ENCODE results near the gene NHP2.
"Not testable (repeated sequence)": the region's sequence is repeated elsewhere in the genome, so short reads cannot be mapped to it uniquely, and the experiment has no call there.

The NHP2 gene

DNA sequence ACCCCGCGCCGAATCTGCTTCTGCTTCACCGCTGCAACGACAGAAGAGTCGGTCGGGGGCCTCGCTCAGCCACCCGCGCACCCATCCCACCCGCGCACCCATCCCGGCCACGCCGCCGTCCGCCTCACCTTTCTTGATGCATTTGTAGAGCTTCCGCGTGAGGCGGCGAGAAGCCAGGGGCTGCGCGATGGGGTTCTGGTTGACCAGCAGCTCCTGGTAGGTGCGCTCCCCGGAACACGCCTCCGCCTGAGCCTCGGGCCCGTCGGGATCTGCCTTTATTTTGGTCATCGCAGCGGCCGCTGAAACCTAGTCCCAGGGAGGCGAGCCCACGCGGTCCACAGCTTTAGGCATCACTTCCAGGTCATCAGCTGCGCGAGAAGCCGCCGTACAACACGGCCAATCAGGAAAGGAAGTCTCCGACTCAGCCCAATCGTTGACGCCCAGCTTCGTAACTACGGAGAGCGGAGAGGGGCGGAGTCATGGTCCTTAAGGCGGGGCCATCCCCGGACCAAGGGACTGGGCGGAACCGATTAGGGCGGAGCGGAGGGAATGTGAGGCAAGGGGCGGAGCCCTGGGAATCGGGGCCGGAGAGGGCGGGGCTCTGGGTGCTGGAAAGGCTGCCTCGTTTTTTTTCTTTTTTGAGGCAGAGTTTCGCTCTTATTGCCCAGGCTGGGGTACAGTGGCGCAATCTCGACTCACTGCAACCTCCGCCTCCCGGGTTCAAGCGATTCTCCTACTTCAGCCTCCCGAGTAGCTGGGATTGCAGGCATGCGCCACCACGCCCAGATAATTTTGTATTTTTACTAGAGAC, at the start of gene NHP2:
NHP2 (minus strand) TSS at position 356 of the 811 bp plus-strand sequence; CDS start at position 288, 68 bp downstream.
- peak; percentile 95 for DNase-seq (ENCODE audit: low read depth)

DNA sequence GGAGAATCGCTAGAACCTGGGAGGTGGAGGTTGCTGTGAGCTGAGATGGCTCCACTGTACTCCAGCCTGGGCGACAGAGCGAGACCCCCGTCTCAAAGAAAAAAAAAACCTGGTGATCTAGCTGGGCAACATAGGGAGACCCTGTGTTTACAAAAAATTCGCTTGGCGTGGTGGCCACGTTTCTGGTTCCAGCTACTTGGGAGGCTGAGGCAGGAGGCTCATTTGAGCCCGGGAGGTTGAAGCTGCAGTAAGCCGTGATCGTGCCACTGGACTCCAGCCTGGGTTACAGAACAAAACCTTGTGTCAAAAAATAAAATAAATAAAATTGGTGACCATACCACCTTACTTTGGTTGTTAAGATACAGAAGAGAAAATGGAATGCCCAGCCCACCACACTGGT, 48.9 kb upstream of the NHP2 start:
- DNase-seq (ENCODE audit: low read depth): no peak

DNA sequence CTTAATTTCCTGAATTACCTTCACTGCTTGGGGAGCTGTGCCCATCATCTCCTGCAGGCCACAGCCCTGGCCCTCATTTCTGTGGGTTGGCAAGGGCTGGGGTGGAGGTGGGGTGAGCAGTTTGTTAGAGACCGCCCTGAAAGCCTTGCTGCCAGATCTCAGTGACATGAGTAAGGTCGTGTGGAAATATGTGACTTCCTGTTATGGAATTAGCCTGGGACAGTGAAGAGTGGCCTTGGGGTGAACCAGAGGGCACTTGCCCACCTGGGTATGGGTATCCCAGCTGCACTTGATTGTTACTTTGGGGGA, 48.2 kb upstream of the NHP2 start:
- DNase-seq (ENCODE audit: low read depth): no peak

GRCh38 chr5:178201221-178201926, 47.7 kb upstream of the NHP2 start:
- DNase-seq (ENCODE audit: low read depth): no peak

DNA sequence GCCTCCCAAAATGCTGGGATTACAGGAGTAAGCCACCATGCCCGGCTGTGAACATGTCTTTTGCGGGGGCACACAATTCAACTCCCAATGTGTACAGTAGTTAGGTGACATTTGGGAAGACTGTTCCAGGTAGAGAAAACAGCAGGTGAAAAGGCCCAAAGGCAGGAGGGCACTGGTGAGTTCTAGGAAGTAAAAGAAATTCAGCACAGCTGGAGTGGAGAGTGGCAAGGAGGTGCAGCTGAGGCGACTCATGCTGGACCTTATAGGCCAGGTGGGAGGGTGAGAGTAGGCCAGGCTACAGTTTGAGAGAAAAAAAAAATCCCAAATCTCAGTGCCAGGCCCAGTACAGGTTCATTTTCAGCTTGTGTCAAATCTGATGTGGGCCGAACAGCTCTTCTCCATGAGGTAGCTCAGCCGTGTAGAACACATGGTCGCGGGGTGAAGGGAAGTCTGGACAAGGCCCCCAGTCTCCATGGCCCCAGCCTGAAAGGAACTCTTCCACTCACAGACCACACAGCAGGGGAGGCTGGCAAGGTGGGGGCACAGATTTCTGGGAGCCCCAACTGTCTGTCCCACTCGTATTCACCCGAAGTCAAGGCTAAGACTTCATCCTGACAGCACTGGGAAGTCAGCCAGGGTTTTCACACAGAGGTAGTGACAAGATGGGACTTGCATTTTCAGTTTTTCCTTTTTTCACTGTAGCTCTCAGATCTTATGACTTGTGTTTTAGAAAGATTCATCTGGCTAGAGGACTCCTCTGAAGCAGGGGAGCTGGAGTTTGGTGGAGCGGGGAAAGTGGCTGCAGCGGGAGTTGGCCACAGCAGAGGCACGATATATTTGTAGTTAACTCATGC, 46.1 kb upstream of the NHP2 start:
- DNase-seq (ENCODE audit: low read depth): no peak

DNA sequence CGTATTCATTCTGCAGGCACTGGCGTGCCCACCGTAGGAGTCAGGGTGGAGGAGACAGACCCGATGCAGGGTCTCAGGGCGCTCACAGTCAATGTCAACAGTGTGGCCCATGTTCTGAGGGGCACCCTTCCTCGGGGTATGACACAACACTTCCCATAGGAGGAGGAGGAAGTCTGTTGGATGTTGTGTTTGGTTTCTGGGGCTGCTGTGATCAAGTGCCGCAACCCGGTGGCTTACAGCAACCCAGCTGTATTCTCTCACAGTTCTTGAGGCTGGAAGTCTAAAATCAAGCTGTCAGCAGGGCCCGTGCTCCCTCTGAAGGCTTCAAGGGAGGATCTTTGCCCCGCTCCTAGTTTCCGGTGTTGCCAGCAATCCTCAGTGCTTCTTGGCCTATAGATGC, 45.0 kb upstream of the NHP2 start:
- no peak for DNase-seq (ENCODE audit: low read depth)

DNA sequence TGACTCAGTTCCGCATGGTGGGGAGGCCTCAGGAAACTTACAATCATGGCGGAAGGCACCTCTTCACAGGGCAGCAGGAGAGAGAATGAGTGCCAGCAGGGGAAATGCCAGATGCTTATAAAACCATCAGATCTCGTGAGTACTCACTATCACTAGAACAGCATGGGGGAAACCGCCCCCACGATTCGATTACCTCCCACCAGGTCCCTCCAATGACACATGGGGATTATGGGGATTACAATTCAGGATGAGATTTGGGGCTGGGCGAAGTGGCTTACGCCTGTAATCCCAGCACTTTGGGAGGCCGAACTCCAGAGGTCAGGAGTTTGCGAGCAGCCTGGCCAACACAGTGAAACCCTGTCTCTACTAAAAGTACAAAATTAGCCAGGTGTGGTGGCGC, 44.5 kb upstream of the NHP2 start:
- not testable (repeated sequence) for DNase-seq (ENCODE audit: low read depth)

DNA sequence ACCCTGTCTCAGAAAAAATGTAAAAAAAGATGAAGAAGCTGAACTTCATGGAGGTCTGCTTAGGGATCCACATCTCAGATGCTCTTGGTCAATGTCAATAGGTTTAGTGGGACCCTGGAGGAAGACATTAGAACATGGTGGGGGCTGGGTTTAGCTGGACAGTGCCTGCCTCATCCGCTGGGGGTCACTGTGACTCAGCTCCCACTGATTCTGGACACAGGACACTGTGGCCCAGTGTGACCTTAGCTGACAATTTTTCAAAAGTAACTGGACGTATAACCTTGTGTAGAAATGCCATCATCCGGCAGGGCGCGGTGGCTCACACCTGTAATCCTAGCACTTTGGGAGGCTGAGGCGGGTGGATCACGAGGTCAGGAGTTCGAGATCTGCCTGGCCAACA, 43.3 kb upstream of the NHP2 start:
- no peak for DNase-seq (ENCODE audit: low read depth)

- no peak for DNase-seq (ENCODE audit: low read depth)
Measured at GRCh38 chr5:178196281-178196812, 42.7 kb upstream of the NHP2 start.

DNA sequence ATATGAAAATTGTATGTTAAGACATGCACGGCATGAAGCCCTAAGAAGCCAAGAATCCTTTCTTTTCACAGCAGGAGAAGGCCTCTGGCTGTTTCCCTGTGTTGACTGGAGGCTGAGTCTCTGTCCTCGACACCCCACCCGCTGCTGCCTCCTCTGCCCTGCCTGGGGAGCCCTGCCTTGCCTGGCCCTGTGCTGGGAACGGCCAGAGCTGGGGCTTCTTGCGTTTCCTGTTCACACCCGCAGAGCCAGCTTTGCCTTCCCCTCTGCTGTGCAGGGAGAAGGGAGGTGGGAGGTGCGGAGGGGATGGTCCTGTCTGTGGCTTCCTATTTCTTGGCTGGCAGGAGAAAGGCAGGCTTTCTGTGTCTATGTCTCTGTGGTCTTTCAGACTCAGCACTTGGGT, 40.3 kb upstream of the NHP2 start:
- DNase-seq (ENCODE audit: low read depth): no peak

GRCh38 chr5:178193251-178193809, 39.6 kb upstream of the NHP2 start:
- no peak for DNase-seq (ENCODE audit: low read depth)

- DNase-seq (ENCODE audit: low read depth): no peak
Measured at GRCh38 chr5:178192787-178193186, 39.1 kb upstream of the NHP2 start.

- DNase-seq (ENCODE audit: low read depth): no peak
Measured at GRCh38 chr5:178192244-178192643, 38.6 kb upstream of the NHP2 start.

DNA sequence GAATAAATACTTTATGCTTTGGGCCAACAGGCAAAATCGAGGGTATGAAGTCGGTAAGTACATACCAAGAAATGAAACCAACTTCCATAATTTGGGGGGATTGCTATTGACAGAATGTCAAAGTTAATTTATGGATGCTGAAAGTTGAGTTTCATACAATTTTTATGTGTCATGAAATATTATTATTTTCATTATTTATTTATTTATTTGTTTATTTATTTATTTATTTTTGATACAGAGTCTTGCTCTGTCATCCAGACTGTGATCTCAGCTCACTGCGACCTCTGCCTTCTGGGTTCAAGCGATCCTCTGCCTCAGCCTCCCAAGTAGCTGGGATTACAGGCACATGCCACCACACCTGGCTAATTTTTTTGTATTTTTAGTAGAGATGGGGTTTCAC, 38.0 kb upstream of the NHP2 start:
- DNase-seq (ENCODE audit: low read depth): no peak

DNA sequence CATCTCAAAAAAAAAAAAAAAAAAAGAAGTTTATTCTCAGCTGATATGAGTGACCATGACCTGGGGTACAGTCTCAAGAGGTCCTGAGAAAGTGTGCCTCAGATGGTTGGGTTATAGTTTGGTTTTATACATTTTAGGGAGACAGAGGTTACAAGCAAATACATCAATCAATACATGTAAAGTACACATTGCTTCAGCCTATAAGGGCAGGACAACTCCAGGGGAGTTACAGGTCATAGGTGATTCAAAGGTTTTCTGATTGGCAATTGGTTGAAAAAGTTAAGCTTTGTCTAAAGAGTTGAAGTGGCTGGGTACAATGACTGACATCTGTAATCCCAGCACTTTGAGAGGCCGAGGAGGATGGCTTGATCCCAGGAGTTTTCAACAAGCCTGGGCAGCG, 35.7 kb upstream of the NHP2 start:
- DNase-seq (ENCODE audit: low read depth): no peak

- no peak for DNase-seq (ENCODE audit: low read depth)
Measured at GRCh38 chr5:178187014-178187413, 33.3 kb upstream of the NHP2 start, which contains the start of gene GMCL2. Gene GMCL2 (minus strand): TSS chr5:178187371. CDS start chr5:178187299, 72 bp downstream.

GRCh38 chr5:178186427-178186826, 32.7 kb upstream of the NHP2 start:
- no peak for DNase-seq (ENCODE audit: low read depth)

DNA sequence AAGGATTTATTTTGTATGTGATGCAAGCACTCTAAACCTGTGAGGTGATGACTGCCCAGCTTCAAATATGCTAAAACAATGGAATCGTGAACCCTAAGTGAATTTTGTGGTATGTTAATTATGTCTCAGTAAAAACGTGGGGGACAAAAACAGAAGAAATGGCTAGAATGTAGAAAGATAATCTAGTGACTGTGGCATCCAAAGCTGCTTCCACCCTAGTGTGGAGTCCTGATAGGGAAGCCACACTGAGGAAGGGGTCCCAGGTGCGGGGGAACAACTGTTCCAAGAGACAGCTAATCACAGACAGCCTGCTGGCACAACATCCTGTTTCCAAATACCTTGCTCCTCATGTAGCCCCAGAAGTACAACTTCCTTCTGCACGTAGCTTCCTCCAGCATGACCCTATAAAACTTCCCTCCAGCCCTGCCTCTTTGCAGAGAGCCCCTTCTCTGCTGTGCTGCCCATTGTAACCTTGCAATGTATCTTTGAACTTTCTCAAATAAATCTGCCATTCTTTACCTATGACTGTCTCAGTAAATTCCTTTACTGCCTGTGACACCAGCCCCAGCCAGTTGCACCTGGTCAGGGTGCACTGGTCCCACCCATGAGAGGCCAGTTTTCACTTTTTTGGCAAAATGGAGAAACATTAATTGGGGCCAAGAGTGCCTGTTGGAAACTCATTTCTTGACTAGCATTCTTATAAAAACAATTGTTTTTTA, 28.6 kb upstream of the NHP2 start:
- no peak for DNase-seq (ENCODE audit: low read depth)

DNA sequence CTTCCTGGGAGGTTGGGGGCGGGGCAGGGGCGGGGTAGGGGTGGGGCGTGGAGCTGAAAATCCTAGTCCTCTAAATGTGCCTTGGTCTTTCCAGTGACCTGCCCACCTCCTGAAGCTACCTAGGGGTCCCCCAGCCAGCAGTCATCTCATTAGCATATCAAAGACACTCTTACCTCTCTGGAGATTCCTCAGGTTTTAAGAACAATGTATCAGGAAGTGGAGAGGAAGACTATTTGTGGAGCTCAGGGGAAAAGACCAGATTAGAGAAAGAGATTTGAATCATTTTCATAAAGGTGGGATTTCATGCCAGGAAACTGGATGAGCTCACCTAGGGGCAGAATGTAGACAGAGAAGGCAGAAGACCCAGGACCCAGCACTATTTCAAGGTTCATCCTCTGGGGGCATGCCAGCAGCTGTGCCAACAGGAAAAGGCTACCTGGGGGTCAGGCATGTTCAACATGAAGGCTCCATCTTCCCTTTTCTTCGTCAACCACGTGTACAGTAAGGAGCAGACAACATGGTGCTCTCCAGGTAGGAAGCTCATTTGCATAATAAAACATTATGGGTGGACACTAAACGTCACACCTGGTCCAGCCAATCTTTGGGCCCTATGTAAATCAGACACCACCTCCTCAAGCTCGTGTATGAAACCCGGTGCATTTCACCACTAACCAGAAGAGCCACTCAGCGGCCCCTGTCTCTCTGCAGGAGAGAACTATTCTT, 26.6 kb upstream of the NHP2 start:
- no peak for DNase-seq (ENCODE audit: low read depth)

DNA sequence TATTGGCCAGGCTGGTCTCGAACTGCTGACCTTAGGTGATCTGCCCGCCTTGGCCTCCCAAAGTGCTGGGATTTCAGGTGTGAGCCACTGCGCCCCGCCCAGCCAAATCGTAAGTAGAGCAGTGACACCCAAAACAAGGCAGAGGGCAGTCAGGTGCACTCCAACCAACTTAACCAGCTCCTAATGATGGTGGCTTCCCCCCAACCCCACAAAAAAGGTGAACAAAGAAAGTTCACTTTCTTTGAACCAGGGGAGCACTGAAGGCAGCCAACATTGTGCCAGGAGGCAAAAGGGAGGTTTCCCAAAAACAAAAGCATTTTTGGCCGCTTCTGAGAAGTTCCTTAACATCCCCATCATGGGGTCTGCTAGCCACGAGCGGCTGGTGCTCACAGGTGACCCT, 23.9 kb upstream of the NHP2 start:
- no peak for DNase-seq (ENCODE audit: low read depth)

- no peak for DNase-seq (ENCODE audit: low read depth)
Measured at GRCh38 chr5:178176791-178177190, 23.1 kb upstream of the NHP2 start.

All from stimulated activated CD8-positive, alpha-beta memory T cell treated with anti-CD3 and anti-CD28 coated beads, Interleukin-15, amount 100 ng/mL, for 1 hour (primary cell).